NCI-H524 treated with DMSO at 0.1 percent for 48 hours (cell line): ENCODE data around the gene IL17C.

ENCODE experiments used
- DNase-seq: peaks from one replicate; lab custom pipeline; 2025; lab: John Stamatoyannopoulos, UW

IL17C gene

GRCh38 chr16:88627531-88628411, 10.6 kb upstream of the IL17C start:
- no peak for DNase-seq

DNA sequence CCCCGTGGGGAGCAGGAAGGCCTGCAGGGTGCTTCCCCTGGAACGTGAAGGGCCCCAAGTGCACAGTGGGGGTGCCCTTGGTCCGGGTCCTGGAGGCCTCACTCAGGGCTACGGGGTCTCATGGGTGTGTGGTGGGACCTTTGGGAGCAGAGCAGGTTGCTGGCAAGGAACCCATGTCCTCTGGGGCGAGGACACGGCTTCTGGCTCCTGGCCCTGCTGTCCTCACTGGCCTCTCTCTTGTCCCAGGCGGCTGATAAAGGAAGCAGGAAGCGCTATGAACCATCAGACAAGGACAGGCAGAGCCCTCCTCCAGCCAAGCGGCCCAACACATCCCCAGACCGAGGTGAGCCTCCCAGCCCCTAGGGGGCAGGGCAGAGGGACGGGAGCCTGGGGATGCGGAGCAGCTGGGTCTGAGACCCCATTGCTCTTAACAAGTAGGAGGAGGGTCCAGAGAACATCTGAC, 9.8 kb upstream of the IL17C start:
- DNase-seq: no peak

DNA sequence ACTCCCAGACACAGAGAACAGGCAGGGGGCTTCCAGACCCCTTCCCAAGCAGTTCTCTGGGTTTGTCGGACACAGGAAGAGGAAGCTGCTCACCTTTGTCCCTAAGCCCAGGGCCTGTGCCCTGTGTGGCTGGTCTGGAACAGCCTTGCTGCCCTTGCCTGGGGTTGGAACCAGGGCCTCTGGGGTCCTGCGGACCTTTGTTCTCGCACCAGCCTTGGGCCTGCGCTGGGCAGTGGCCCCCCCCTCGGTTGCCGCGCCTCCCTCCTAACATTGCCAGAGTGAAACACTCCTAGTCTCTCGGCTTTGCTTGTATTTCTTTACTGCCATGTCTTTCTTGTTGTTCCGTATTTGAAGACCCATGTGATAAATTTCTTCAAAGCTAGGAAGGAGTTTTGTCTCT, 8.5 kb upstream of the IL17C start:
- no peak for DNase-seq

- no peak for DNase-seq
These were observed 7.9 kb upstream of the IL17C start for GRCh38 chr16:88630433-88630832.

GRCh38 chr16:88630941-88631340, 7.4 kb upstream of the IL17C start:
- DNase-seq: no peak

- no peak for DNase-seq
These were observed 7.0 kb upstream of the IL17C start for GRCh38 chr16:88631384-88631783.

DNA sequence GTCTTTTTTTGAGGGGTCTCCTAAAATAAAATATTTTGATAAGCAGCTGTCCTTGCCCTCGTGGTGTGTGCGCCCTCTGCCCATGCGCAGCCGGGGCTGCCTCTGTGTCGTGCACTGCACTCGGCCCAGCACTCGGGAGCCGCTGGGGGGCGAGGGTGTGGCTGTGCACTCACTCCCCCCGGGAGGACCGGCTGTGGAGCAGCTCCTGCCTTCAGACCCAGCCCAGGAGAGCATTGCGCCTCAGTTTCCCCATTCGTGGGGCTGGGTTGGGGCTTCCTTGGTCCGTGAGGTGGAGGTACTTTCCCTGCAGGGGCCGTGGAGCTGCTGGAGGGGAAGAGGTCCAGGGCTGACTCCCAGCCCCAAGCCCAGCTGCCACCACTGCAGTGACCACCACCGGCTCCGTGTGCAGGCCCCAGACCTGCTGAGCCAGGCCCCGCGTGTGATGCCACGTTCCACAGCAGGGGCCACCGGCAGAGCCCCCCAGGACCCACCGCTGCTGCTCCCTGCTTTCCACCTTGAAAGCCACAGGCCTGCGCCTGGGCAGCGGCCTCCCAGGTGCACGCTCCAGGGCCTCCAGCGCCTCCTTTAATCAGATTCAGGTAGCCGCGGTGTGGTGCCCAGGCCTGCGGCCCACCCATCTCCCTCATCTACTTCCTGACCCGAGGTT, 6.3 kb upstream of the IL17C start:
- DNase-seq: no peak

GRCh38 chr16:88632587-88632930, 5.8 kb upstream of the IL17C start:
- DNase-seq: no peak

GRCh38 chr16:88633684-88634140, 4.7 kb upstream of the IL17C start:
- DNase-seq: no peak

DNA sequence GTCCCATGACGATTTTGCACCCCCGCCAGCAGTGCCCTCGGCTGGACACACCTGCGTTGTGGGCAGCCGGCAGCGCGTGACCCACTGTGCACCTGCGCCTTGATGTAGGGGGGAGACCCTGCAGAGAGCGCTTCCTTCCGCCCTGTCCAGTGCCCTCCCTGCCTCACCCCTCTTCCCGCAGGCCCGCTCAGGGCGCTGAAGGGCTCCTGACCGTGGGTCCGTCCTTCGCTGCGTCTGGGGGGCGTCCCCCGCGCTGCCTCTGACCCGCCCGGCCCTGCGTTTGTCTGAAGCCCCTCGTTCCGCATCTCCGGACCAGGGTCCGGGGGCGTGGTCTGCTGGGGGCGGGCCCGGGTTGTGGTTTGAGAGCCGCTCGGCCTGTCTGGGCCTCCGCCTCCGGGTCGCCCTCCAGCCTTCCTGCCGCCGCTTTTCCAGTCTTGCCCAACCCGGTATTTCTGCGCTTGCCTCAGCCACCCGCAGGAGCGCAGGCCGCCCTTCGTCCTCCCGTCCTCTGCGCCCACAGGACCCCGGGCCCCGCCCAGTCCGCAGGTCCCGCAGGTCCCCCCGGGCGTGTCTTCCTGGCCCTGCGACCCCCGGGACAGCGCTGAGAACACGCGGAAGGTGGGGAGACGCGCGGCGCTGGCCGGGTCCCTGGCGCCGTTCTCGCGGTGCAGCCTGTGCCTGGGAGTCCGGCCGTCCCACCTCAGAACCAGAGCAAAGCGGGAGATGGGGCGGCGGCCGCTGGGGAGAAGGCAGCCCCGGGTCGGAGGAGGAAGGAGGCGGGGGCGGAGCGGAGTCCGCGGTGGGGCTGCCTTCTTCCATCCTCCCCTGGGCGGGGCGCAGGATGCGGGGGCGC, 4.0 kb upstream of the IL17C start:
- no peak for DNase-seq

DNA sequence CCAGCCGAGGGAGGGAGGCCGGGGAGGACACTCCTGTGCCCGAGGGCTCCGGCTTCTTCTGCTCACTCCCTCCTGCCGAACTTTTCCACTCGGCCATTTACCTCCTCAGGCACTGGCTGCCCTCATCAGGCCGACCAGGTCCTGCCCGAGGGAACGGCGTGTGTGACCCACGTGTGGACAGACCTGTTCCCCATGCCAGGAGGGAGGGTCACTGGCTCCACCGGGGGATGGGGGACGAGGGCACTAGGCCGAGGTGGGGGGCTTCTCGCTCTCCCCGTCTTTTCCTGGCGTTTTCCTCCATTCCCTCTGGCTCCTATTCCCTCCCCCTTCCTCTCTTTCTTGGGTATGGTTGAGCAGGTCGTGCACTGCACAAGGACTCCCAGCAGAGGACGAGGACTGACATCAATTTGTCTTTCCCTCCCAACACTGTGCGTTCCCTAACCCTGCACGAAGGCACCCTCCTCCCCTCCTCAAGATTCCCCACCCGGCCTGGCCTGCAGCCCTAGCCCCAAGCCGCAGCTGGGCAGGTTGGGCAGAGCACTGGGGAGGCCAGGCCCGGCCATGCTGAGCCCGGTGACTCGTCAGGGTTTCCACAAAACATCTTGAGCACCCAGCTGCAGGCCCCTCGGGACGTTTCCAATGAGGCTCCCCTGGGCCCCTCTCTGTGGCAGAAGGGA, 3.2 kb upstream of the IL17C start:
- DNase-seq: no peak

DNA sequence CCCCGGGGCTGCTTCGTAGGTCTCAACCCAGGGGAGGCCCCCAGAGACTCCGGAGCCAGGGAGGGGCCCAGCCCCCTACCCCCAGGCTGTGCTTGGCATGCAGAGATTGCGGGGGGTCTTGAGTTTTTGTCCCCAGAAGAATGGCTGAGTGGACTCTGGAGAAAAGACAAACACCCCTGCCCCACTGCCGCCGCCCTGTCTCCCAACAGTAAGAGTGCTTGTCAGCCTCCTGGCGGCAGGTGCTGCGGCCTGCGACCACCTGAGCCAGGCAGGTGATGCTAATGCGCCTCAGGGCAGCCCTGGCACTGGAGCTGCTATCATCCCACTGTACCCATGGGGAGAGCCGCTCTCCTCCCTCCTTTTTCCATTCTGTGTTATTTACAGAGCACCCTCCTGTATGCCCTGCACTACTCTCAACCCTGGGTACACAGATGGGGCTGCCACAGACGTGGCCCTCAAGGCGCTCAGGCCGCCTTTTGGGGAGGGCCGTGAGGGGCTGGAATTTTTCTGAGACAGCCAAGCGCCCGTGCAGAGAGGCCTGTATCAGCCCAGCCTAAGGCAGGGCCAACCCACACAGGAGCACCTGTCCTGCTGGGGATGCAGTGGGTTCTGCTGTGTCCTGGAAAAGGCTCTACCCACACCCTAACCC, 2.6 kb upstream of the IL17C start:
- no peak for DNase-seq

DNA sequence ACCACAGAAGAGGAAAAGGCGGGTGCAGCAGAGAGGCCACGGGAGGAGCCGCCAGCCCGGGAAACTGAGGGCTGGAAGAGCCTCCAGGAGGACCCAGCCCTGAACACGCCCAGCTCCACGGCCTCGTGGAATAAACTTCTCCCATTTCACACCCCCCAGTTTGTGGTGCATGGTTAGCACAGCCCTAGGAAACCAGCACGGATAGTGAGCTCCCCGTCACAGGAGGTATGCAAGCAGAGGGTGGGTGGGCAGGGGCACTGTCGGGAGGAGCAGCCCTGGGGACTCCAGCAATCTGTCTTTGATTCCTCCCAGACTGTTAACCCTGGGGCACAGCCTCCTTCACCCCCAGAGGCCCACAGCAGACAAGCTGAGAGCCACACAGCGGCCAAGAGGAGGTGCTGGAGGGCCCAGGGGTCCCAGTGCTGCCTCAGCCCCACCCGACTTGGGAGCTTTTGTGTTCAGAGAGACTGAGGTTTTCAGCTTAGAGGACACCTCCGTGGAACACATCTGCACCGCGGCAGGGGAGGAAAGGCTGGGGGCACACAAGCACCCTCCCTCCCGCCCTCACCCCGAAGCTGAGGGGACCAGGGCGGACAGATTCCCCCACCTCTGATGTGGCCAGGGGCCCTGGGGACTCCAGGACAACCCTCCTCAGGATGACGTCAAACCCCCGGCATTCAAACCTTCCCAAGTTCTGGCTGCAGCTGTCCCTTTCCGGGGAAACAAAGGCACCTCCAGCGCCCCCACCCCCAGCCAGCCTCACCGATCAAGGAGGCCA, 1.7 kb upstream of the IL17C start:
- no peak for DNase-seq

DNA sequence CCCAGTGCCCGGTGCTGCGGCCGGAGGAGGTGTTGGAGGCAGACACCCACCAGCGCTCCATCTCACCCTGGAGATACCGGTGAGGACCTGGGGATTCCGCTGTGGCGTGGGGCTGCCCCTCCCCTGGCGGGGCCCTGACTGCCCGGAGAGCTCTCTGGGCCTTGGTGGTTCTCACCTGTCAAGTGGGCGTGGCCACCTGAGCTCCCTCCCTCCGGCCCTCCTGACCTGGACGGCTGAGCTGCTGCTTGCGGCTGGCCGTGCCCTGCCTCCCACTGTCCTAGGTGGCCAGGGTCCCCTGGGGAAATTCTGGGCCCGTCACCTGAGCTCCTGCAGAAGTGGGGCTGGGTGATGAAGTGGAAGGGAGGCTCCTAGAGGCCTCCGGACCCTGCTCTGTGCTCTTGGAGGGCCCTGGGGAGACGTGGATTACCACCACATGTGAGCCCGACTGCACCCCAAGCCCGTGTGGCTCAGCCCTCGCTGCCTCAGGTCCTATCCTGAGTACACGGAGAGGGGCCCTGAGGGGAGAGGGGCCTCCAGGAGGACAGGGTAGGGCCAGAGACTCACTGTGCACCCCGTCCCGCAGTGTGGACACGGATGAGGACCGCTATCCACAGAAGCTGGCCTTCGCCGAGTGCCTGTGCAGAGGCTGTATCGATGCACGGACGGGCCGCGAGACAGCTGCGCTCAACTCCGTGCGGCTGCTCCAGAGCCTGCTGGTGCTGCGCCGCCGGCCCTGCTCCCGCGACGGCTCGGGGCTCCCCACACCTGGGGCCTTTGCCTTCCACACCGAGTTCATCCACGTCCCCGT, 1.1 kb downstream of the IL17C start:
- DNase-seq: no peak

GRCh38 chr16:88640039-88640495, 1.7 kb downstream of the IL17C start:
- DNase-seq: no peak

GRCh38 chr16:88640498-88641247, 2.3 kb downstream of the IL17C start:
- DNase-seq: no peak

GRCh38 chr16:88642881-88643643, 4.7 kb downstream of the IL17C start:
- no peak for DNase-seq

DNA sequence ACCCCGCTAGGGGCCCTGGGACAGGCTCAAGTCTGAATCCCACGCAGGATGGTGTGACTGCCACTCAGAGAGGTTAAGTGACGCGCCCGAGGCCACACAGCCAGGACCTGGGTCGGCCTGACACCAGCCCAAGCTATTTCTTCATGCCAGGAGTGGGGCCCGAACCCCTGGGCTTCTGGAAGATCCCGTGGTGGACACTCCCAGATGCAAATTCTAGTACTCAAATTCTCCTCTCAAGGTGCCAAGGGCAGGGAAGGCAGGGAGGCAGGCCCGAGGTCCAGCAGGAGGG, 5.2 kb downstream of the IL17C start:
- DNase-seq: no peak
